Measurements from ENCODE around the gene POU2F2.
"Not testable (repeated sequence)": the region's sequence is repeated elsewhere in the genome, so short reads cannot be mapped to it uniquely, and the experiment has no call there.

The POU2F2 gene

GRCh38 chr19:42053037-42053935 is 79.0 kb downstream of the POU2F2 start:
- no peak for DNase-seq

DNA sequence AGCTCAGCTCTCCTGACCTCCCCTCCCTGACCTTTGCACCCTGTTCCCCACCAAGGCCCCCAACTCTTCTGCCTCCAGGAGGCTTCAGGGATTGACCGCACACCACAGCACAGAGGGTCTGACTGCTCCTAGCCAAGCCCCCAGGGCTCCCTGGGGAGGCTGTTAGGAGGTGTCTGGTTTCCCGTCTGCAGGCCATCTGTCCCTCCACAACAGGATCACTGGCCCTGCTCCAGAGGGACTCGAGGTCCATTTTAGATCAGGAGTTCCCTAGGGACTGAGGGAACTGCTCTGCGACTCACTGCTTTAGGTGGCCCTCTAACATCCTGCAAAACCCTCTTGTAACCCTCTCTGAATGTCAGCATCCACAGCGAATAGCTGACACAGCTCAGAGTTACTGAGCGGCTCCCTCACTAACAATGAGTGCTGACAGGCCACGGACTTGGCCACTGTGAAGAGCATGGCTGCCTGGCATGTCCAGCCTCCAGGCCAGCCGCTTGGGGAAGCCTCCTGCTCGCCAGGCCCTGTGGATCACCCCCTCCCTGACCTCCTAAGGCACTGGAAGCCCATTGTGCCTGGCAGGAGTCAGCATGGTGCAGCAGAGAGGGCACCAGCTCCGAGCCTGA is 79.9 kb downstream of the POU2F2 start:
- no peak for DNase-seq

DNA sequence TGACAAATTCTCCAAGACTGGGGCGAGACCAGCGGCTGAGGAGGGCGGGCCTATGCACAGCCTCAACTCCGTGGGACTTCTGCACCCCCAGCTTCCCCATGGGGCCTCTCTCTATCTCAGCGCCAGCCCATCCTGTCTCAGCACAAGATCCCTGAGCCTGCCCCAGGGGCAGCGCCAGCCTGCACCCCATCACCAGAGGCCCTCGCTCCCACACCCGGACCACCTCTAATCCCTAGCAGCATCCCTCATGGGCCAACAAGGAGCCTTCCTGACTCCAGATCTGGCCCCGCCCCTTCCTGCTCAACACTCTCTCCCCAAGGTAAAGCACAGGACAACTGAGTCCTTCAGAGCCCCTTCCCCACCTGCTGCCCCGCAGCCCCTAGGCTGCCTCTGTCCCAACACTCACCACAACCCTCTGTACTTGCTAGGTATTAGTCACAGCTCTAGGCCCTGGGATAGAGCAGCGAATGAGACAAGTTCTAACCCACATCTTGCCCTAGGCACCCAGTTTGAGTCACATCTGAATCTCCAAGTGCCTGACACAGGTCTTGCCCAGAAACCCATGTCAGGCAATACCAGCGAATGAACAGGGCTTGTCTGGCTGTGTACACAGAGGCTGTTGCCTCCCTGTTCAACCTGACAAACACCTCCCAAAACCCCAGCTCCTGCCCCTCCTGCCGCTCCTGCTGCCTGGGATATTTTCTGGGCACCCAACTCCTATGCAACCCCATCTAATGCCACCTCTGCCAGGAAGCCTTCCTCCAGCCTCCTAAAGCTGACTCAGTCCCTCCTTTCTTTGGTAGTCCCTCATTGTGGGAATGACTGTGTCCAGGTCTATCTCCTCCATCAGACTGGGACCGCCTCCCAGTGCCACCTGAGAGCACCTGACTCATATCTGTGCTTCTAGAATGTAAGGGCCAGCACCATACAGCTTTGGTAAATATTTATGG is 80.8 kb downstream of the POU2F2 start:
- no peak for DNase-seq

DNA sequence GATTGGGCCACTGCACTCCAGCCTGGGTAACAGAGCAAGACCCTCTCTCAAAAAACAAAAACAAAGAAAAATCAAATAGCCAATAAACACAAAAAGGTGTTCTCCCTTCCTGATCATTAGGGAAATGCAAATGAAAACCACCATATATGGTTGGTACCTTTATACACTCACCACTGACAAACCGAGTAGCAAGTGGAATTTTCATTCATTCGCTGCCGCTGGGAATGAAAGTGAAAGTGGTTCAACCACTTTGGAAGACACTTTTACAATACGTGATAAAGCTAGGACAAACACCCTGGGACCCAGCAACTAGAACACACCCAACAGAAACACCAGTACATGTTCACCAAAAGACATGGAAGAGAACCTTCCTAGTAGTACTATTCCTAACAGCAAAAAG is 83.3 kb downstream of the POU2F2 start:
- DNase-seq: no peak

GRCh38 chr19:42045575-42045974 is 86.7 kb downstream of the POU2F2 start:
- no peak for DNase-seq

- DNase-seq: no peak
Observed at GRCh38 chr19:42042455-42043170, 89.6 kb downstream of the POU2F2 start.

- not testable (repeated sequence) for DNase-seq
Observed at GRCh38 chr19:42040491-42040890, 91.8 kb downstream of the POU2F2 start.

DNA sequence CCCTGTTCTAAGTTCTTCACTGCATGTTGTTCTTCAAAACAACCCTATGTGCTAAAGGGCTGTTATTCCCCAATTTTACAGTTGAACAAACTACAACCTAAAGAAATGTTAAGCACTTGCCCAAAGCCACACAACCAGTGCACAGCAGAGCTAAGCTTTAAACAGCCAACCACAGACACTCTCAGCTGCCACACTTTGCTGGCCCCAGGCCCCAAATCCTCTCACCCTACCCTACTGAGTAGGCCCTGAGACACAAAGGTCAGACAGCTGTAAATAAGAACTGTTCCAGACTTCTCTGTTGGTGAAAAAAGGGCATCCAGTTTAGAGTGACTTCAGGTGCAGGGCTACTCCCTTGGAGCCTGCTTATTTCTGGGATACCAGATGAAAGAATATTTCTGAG is 92.2 kb downstream of the POU2F2 start:
- no peak for DNase-seq

DNA sequence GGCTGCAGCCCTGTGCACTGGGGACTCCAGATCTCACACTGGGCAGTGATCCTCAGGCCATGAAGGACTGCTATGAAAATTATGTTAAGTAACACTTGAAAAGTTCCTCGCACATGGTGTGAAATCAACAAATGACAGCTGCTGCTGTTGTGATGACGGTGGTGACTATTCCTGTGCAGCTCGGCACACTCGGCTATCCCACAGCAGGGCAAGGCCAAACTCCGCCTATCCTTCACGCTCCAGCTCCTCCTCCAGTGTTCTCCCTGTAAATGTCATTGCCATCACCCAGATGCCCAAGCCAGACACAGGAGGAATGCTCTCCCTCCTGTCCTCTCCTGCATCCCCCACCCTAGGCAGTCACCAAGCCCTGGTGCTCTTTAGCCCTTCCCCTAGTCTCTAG is 93.6 kb downstream of the POU2F2 start:
- DNase-seq: no peak

- DNase-seq: no peak
Observed at GRCh38 chr19:42037649-42038048, 94.6 kb downstream of the POU2F2 start.

Data from NCI-H146 (cell line).